Stimulated activated memory B cell treated with anti-CD40 and anti-IgM and Interleukin-4, amounts not matched to agents 10 μg/mL and 1 μg/mL and 100 μg/mL, for 72 hours (primary cell): ENCODE data around the gene CTNNA3.

Experiments
- ATAC-seq: fragments of 150-1000 bp; cut with Tn5 transposase; 2 replicates; pipeline ENCODE4 v1.10.0; 2021
- H3K27ac Mint-ChIP-seq: one replicate; pipeline ENCODE4 v1.8.0; 2022; ENCODE audit warnings: mild to moderate bottlenecking, mixed read lengths
- H3K27me3 Mint-ChIP-seq: one replicate; pipeline ENCODE4 v1.8.0; 2022; ENCODE audit warnings: mixed read lengths
- H3K36me3 Mint-ChIP-seq: one replicate; pipeline ENCODE4 v1.8.0; 2022; ENCODE audit warnings: mixed read lengths
- H3K4me1 Mint-ChIP-seq: one replicate; pipeline ENCODE4 v1.8.0; 2022; ENCODE audit warnings: mixed read lengths
- H3K4me3 Mint-ChIP-seq: one replicate; pipeline ENCODE4 v1.8.0; 2022; ENCODE audit warnings: mild to moderate bottlenecking, moderate library complexity, mixed read lengths
- H3K9me3 Mint-ChIP-seq: one replicate; pipeline ENCODE4 v1.8.0; 2022; ENCODE audit warnings: mixed read lengths

CTNNA3 gene

GRCh38 chr10:67171970-67172369 lies 524.0 kb downstream of the CTNNA3 start:
- Mint-ChIP-seq H3K27ac (no peak overlapping the region), H3K9me3 (peaks cover 9% of the 10 kb centered on the region), H3K4me1 (no peaks in the 10 kb centered on the region), H3K4me3 (no peak overlapping the region), H3K27me3 (no peaks in the 10 kb centered on the region), H3K36me3 (no peaks in the 10 kb centered on the region)
- ATAC-seq = no peak

GRCh38 chr10:67156239-67156638 lies 539.8 kb downstream of the CTNNA3 start:
- Mint-ChIP-seq H3K4me3 (no peak overlapping the region), H3K36me3 (no peaks in the 10 kb centered on the region), H3K4me1 (no peaks in the 10 kb centered on the region), H3K9me3 (peaks cover 7% of the 10 kb centered on the region), H3K27ac (no peak overlapping the region), H3K27me3 (no peaks in the 10 kb centered on the region)
- no peak for ATAC-seq

DNA sequence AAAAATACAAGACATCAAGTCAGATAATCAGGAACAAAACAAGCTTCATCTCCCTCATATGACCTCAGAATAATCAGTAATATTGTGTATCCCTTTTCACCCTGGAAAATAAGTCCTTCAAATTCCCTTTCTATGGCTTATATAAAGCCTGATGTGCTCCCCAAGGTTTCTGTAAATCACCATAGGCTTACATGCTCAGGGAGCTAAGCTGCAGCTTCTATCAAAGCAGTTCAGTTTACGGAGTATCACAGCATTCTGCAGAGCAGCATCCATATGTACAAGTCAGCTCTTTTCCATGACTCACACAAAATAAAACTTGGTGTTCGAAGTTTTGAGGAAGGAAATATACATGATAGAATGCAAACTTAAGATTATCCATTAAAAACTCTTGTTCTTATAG lies 544.5 kb downstream of the CTNNA3 start:
- Mint-ChIP-seq H3K27me3 (no peaks in the 10 kb centered on the region), H3K4me3 (no peak overlapping the region), H3K27ac (no peak overlapping the region), H3K9me3 (no peaks in the 10 kb centered on the region), H3K4me1 (no peaks in the 10 kb centered on the region), H3K36me3 (no peaks in the 10 kb centered on the region)
- ATAC-seq = peak; percentile 27

DNA sequence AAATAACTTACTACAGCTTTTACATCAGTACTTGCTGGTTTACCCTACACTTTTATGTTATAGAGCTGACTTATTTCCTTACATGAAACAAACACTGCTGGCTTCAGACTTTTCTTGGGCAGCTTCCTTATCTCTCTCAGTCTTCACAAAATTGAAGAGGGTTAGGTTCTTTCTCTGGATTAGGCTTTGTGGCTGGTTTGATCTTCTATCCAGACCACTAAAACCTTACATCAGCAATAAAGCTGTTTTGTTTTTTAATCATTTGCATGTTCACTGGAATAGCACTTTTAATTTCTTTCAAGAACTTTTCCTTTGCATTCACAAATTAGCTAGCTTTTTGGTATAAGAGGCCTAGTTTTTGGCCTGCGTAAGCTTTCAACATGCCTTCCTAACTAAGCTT lies 551.5 kb downstream of the CTNNA3 start:
- Mint-ChIP-seq H3K4me3 (no peak overlapping the region), H3K4me1 (no peaks in the 10 kb centered on the region), H3K9me3 (peaks cover 4% of the 10 kb centered on the region), H3K27me3 (no peaks in the 10 kb centered on the region), H3K27ac (no peak overlapping the region), H3K36me3 (no peaks in the 10 kb centered on the region)
- no peak for ATAC-seq

- no peaks in the 10 kb centered on the region for H3K27me3 Mint-ChIP-seq
- peaks cover 4% of the 10 kb centered on the region for H3K9me3 Mint-ChIP-seq
- ATAC-seq = no peak
- no peak overlapping the region for H3K27ac Mint-ChIP-seq
- H3K4me1 Mint-ChIP-seq = no peaks in the 10 kb centered on the region
- H3K4me3 Mint-ChIP-seq = no peak overlapping the region
- no peaks in the 10 kb centered on the region for H3K36me3 Mint-ChIP-seq
Measured at GRCh38 chr10:67141300-67141699, 554.7 kb downstream of the CTNNA3 start.

- no peak for ATAC-seq
- no peaks in the 10 kb centered on the region for H3K4me1 Mint-ChIP-seq
- H3K27me3 Mint-ChIP-seq = no peaks in the 10 kb centered on the region
- H3K27ac Mint-ChIP-seq = no peak overlapping the region
- no peak overlapping the region for H3K4me3 Mint-ChIP-seq
- no peaks in the 10 kb centered on the region for H3K36me3 Mint-ChIP-seq
- H3K9me3 Mint-ChIP-seq = peaks cover 4% of the 10 kb centered on the region
Measured at GRCh38 chr10:67140641-67141040, 555.4 kb downstream of the CTNNA3 start.

- Mint-ChIP-seq H3K27ac (no peak overlapping the region), H3K9me3 (no peaks in the 10 kb centered on the region), H3K36me3 (no peaks in the 10 kb centered on the region), H3K4me1 (no peaks in the 10 kb centered on the region), H3K4me3 (no peak overlapping the region), H3K27me3 (no peaks in the 10 kb centered on the region)
- no peak for ATAC-seq
Measured at GRCh38 chr10:67127441-67127840, 568.6 kb downstream of the CTNNA3 start.

GRCh38 chr10:67119651-67120050 lies 576.3 kb downstream of the CTNNA3 start:
- no peak overlapping the region for H3K4me3 Mint-ChIP-seq

GRCh38 chr10:67115972-67116371 lies 580.0 kb downstream of the CTNNA3 start:
- Mint-ChIP-seq H3K27me3 (no peaks in the 10 kb centered on the region), H3K27ac (no peak overlapping the region), H3K4me3 (no peak overlapping the region), H3K4me1 (no peaks in the 10 kb centered on the region), H3K36me3 (no peaks in the 10 kb centered on the region), H3K9me3 (no peaks in the 10 kb centered on the region)
- ATAC-seq = no peak

More at GRCh38 chr10:67119651-67120050, 576.3 kb downstream of the CTNNA3 start:
- ATAC-seq = no peak
- Mint-ChIP-seq H3K4me1 (no peaks in the 10 kb centered on the region), H3K27me3 (no peaks in the 10 kb centered on the region), H3K27ac (no peak overlapping the region), H3K9me3 (no peaks in the 10 kb centered on the region), H3K36me3 (no peaks in the 10 kb centered on the region)

- Mint-ChIP-seq H3K27me3 (no peaks in the 10 kb centered on the region), H3K4me1 (no peaks in the 10 kb centered on the region), H3K36me3 (no peaks in the 10 kb centered on the region), H3K4me3 (no peak overlapping the region), H3K27ac (no peak overlapping the region), H3K9me3 (no peaks in the 10 kb centered on the region)
- no peak for ATAC-seq
Measured at GRCh38 chr10:67114945-67115344, 581.0 kb downstream of the CTNNA3 start.

GRCh38 chr10:67112765-67113164 lies 583.2 kb downstream of the CTNNA3 start:
- no peak overlapping the region for H3K27ac Mint-ChIP-seq
- no peaks in the 10 kb centered on the region for H3K27me3 Mint-ChIP-seq
- no peaks in the 10 kb centered on the region for H3K36me3 Mint-ChIP-seq
- no peaks in the 10 kb centered on the region for H3K4me1 Mint-ChIP-seq
- H3K4me3 Mint-ChIP-seq = no peak overlapping the region
- ATAC-seq = no peak
- H3K9me3 Mint-ChIP-seq = no peaks in the 10 kb centered on the region

- no peaks in the 10 kb centered on the region for H3K4me1 Mint-ChIP-seq
- no peak for ATAC-seq
- H3K27ac Mint-ChIP-seq = no peak overlapping the region
- H3K4me3 Mint-ChIP-seq = no peak overlapping the region
- no peaks in the 10 kb centered on the region for H3K27me3 Mint-ChIP-seq
- H3K36me3 Mint-ChIP-seq = no peaks in the 10 kb centered on the region
- H3K9me3 Mint-ChIP-seq = no peaks in the 10 kb centered on the region
Measured at GRCh38 chr10:67110286-67110685, 585.7 kb downstream of the CTNNA3 start.

DNA sequence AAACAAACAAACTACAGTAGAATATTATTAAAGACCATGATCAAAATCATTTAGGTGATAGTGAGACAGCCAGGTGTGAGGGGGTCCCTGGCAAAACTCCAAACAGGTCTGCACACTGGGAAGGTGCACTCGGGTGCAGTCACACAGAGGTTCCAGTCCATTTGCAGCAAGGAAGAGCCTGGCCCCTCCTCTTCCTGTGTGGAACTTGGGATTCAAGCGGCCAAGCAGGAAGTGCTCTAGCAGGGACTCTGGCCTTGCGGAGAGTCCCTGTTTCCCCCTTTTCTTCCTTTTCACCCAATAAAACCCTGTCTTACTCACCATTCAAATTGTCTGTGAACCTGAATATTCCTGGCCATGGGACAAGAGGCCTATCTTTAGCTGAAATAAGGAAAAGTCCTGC lies 588.3 kb downstream of the CTNNA3 start:
- Mint-ChIP-seq H3K27ac (no peak overlapping the region), H3K4me1 (no peaks in the 10 kb centered on the region), H3K27me3 (no peaks in the 10 kb centered on the region), H3K9me3 (no peaks in the 10 kb centered on the region), H3K36me3 (no peaks in the 10 kb centered on the region), H3K4me3 (no peak overlapping the region)
- ATAC-seq = no peak

- no peaks in the 10 kb centered on the region for H3K27me3 Mint-ChIP-seq
- H3K9me3 Mint-ChIP-seq = no peaks in the 10 kb centered on the region
- no peak overlapping the region for H3K27ac Mint-ChIP-seq
- no peak for ATAC-seq
- no peaks in the 10 kb centered on the region for H3K4me1 Mint-ChIP-seq
- no peaks in the 10 kb centered on the region for H3K36me3 Mint-ChIP-seq
- no peak overlapping the region for H3K4me3 Mint-ChIP-seq
Measured at GRCh38 chr10:67100951-67101350, 595.0 kb downstream of the CTNNA3 start.

DNA sequence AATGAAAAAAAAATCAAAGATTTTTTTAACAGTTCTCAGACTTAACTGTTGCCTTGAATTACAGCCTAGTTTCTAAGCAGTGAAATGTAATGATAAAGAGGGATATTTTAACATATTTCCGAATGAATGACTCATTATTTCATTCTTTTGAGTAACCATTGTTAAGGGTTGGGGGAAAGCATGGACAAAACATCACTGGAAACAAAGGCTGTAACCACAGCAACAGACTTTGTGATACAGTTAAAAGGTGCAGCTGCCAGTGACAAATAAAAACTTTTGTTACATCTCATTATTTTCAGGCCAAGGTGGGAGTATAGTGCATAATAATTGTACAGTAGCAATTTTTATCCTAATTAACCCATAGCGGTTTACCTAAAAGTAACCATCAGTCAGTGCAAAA lies 597.5 kb downstream of the CTNNA3 start:
- ATAC-seq = no peak
- no peak overlapping the region for H3K4me3 Mint-ChIP-seq
- H3K27me3 Mint-ChIP-seq = no peaks in the 10 kb centered on the region
- H3K9me3 Mint-ChIP-seq = no peaks in the 10 kb centered on the region
- H3K27ac Mint-ChIP-seq = no peak overlapping the region
- no peaks in the 10 kb centered on the region for H3K36me3 Mint-ChIP-seq
- no peaks in the 10 kb centered on the region for H3K4me1 Mint-ChIP-seq

DNA sequence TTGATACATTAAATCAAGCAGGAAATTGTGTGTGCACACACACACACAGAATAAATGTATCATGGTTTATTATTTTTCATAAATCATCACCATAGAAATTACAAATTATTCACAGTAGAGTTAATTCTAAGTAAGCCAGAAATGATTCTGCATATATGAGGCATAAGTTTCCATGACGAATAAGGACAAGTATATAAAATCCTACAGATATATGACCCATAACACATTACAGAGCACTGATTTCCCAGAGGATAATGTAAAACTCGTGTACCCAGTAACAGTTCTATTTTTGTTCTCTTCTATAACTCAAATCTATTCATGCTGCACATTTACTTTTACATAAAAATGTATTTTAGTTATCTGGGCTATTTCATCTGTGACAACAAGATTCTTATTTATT lies 600.5 kb downstream of the CTNNA3 start:
- no peaks in the 10 kb centered on the region for H3K27me3 Mint-ChIP-seq
- no peaks in the 10 kb centered on the region for H3K9me3 Mint-ChIP-seq
- no peak for ATAC-seq
- no peak overlapping the region for H3K27ac Mint-ChIP-seq
- no peaks in the 10 kb centered on the region for H3K4me1 Mint-ChIP-seq
- H3K36me3 Mint-ChIP-seq = no peaks in the 10 kb centered on the region
- H3K4me3 Mint-ChIP-seq = no peak overlapping the region

- no peak for ATAC-seq
- Mint-ChIP-seq H3K27ac (no peak overlapping the region), H3K27me3 (no peaks in the 10 kb centered on the region), H3K4me3 (no peak overlapping the region), H3K4me1 (no peaks in the 10 kb centered on the region), H3K9me3 (no peaks in the 10 kb centered on the region), H3K36me3 (no peaks in the 10 kb centered on the region)
Measured at GRCh38 chr10:67088036-67088435, 608.0 kb downstream of the CTNNA3 start.
